ENCODE results near the gene TBL1X.
"Not testable (repeated sequence)": the region's sequence is repeated elsewhere in the genome, so short reads cannot be mapped to it uniquely, and the experiment has no call there.

TBL1X gene

DNA sequence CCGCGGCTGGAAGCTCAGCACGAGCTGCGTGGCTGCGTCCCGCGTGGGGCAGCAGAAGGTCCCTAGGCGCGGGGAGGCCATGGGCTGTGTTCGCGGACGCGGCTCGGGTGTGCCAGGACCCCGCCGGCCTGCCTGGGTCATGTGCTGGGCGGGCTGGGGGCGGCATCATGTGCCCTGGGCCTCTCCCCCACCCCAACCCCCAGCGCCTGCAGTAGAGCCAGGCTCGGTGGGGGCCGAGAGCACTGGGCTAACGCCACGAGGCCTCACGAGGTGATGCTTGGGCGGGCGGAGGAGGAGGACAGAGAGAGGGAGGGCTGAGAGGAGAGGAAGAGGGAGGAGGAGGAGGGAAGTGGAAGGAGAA, 300.9 kb downstream of the TBL1X start, which contains the start of gene GPR143:
Gene GPR143, minus strand, starts transcription at position 111 of the 361 bp plus-strand sequence. Its CDS starts 30 bp downstream, at position 81.
- no peak for DNase-seq (ENCODE audit: low read depth)
- no peak within 1 kb of the TSS for H3K4me3 ChIP-seq (ENCODE audit: low read depth, low read length)
- no peak for TF ChIP-seq MYC (IDR thresholded peaks at IDR 0.05; ENCODE audit: low read depth, low read length)

DNA sequence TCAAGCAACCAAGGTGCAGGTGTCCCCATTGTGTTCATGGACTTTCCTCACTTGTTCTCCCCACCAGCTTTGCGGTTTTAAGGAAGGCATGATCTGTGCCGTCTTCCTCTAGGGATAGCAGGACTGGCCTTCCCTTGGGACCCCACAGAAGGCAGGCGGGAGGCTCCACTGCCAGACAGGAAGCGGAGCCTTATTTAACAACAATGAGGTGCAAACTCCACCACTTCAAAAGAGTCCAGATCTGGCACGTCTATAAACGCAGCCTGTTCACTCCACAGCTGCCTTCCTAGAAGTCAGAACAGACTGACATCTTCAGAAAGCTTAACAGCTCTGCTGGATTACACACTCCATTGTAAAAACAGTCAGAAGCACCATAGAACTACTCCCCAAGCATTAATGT, 302.5 kb downstream of the TBL1X start:
- TF ChIP-seq MYC (IDR thresholded peaks at IDR 0.05; ENCODE audit: low read depth, low read length) (no peak), POLR2A (IDR thresholded peaks at IDR 0.05; ENCODE audit: extremely low read depth, insufficient read length) (no peak)
- TF ChIP-seq, protein P1, sequence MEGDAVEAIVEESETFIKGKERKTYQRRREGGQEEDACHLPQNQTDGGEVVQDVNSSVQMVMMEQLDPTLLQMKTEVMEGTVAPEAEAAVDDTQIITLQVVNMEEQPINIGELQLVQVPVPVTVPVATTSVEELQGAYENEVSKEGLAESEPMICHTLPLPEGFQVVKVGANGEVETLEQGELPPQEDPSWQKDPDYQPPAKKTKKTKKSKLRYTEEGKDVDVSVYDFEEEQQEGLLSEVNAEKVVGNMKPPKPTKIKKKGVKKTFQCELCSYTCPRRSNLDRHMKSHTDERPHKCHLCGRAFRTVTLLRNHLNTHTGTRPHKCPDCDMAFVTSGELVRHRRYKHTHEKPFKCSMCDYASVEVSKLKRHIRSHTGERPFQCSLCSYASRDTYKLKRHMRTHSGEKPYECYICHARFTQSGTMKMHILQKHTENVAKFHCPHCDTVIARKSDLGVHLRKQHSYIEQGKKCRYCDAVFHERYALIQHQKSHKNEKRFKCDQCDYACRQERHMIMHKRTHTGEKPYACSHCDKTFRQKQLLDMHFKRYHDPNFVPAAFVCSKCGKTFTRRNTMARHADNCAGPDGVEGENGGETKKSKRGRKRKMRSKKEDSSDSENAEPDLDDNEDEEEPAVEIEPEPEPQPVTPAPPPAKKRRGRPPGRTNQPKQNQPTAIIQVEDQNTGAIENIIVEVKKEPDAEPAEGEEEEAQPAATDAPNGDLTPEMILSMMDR (IDR thresholded peaks at IDR 0.05; ENCODE audit: low read depth, low read length) = no peak
- TF ChIP-seq, protein P2, sequence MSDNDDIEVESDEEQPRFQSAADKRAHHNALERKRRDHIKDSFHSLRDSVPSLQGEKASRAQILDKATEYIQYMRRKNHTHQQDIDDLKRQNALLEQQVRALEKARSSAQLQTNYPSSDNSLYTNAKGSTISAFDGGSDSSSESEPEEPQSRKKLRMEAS (IDR thresholded peaks at IDR 0.05; ENCODE audit: low read depth, low read length) = no peak
- H3K4me3 ChIP-seq (ENCODE audit: low read depth, low read length) = no peak overlapping the region
- DNase-seq (ENCODE audit: low read depth) = peak; percentile 9

DNA sequence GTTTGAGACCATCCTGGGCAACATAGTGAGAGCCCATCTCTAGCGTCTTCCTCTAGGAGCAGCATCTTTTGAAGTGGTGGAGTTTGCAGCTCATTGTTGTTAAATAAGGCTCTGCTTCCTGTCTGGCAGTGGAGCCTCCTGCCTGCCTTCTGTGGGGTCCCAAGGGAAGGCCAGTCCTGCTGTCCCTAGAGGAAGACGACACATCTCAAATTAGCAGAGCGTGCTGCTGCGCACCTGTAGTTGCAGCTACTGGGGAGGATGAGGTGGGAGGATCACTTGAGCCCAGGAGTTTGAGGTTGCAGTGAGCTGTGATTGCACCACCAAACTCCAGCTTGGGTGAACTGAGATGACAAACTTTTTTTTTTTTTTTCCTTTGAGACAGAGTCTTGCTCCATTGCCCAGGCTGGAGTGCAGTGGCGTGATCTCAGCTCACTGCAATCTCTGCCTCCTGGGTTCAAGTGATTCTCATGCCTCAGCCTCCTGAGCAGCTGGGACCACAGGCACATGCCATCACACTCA, 303.5 kb downstream of the TBL1X start:
- DNase-seq (ENCODE audit: low read depth); H3K4me3 ChIP-seq (ENCODE audit: low read depth, low read length): not testable (repeated sequence)

DNA sequence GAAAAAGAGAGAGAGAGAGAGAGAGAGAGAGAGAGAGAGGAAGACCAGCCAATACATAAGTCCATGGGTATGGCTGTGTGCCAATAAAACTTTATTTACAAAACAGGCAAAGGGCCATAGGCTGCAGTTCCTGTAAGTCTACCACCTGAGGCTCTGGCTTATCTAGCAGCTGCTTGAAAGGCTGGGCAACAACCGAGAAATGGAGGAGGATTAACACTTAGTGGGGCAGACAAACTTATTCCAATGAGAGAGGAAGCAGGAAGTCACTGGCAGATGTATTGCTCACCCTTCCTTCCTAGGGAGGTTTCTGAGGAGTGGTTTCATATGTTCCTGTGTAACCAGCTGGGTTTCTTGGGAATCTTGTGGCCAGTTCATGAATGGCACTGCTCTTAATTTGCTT, 305.5 kb downstream of the TBL1X start:
- no peak overlapping the region for H3K4me3 ChIP-seq (ENCODE audit: low read depth, low read length)
- DNase-seq (ENCODE audit: low read depth) = no peak
- TF ChIP-seq POLR2A (IDR thresholded peaks at IDR 0.05; ENCODE audit: extremely low read depth, insufficient read length) (no peak), MYC (IDR thresholded peaks at IDR 0.05; ENCODE audit: low read depth, low read length) (no peak)
- TF ChIP-seq, protein P2 (IDR thresholded peaks at IDR 0.05; ENCODE audit: low read depth, low read length) = no peak
- TF ChIP-seq, protein P1 (IDR thresholded peaks at IDR 0.05; ENCODE audit: low read depth, low read length) = no peak

DNA sequence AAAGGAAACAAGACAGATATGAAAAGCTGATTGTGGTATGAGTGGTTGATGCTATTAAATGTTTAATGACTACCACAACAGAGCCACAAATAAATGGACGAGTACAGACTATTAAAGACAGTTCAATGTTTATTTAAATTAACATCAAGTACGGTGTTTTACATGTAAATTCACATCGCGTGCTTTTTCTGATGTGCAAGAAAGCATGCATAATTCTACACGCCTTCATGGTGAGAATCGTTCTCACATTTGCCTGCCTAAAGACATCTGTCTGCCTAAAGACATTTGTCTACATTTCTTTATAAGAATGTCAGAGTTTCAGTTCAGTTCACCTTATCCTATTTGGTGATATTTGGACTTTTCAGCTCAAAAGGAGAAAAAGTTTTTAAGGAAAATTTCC, 308.1 kb downstream of the TBL1X start:
- TF ChIP-seq POLR2A (IDR thresholded peaks at IDR 0.05; ENCODE audit: extremely low read depth, insufficient read length) (no peak), MYC (IDR thresholded peaks at IDR 0.05; ENCODE audit: low read depth, low read length) (no peak)
- TF ChIP-seq, protein P1 (IDR thresholded peaks at IDR 0.05; ENCODE audit: low read depth, low read length) = no peak
- TF ChIP-seq, protein P2 (IDR thresholded peaks at IDR 0.05; ENCODE audit: low read depth, low read length) = no peak
- H3K4me3 ChIP-seq (ENCODE audit: low read depth, low read length) = no peak overlapping the region
- no peak for DNase-seq (ENCODE audit: low read depth)

DNA sequence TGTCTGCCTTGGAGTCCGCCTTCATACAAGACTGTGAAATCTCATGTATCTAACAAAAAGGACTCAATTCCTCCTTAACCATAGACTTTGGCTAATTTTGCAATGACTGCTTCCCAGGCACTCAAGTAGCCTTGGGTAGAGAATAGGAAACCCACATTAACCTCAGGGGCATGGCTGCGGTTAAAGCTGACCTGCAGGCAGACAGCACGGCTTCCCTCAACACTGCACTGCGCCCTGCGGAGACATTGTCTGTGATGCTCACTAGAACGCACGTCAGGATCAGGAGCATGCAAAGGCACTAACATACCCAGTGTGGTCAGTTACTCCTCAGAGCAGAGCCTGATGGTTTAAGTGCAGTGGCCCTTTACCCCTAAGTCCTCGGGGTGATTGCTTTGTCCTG, 311.1 kb downstream of the TBL1X start:
- DNase-seq (ENCODE audit: low read depth) = peak; percentile 88
- H3K4me3 ChIP-seq (ENCODE audit: low read depth, low read length) = no peak overlapping the region
- TF ChIP-seq, protein P2 (IDR thresholded peaks at IDR 0.05; ENCODE audit: low read depth, low read length) = no peak
- TF ChIP-seq POLR2A (IDR thresholded peaks at IDR 0.05; ENCODE audit: extremely low read depth, insufficient read length) (no peak), MYC (IDR thresholded peaks at IDR 0.05; ENCODE audit: low read depth, low read length) (no peak)

DNA sequence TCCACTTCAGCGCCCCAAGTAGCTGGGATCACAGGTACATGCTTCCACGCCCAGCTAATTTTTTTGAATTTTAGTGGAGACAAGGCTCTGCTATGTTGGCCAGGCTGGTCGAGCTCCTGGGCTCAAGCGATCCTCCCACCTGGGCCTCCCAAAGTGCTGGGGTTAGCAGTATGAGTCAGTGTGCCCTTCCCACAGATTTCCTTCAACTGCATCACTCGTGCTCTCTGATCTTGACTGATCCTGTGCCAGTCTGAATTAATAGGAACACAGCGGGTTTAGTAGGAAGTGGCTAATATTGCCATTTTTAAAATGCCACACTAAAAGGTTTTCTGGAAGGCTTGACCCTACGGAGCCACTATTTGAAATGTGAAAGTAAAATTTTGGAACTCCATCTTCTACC, 317.1 kb downstream of the TBL1X start:
- DNase-seq (ENCODE audit: low read depth) = no peak
- TF ChIP-seq MYC (IDR thresholded peaks at IDR 0.05; ENCODE audit: low read depth, low read length) (no peak), POLR2A (IDR thresholded peaks at IDR 0.05; ENCODE audit: extremely low read depth, insufficient read length) (no peak)
- TF ChIP-seq, protein P2 (IDR thresholded peaks at IDR 0.05; ENCODE audit: low read depth, low read length) = no peak
- H3K4me3 ChIP-seq (ENCODE audit: low read depth, low read length) = no peak overlapping the region

DNA sequence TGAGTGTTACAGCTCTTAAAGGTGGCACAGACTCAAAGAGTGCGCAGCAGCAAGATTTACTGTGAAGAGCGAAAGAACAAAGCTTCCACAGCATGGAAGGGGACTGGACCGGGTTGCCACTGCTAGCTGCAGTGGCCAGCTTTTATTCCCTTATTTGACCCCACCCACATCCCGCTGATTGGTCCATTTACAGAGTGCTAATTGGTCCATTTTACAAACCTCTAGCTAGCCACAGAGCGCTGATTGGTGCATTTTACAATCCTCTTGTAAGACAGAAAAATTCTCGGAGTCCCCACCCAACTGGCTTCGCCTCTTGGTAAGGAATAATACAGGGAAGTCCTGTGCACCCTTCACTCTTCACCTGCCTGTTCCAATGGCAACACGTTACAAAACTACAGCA, 319.5 kb downstream of the TBL1X start:
- H3K4me3 ChIP-seq (ENCODE audit: low read depth, low read length) = no peak overlapping the region
- TF ChIP-seq, protein P2 (IDR thresholded peaks at IDR 0.05; ENCODE audit: low read depth, low read length) = no peak
- TF ChIP-seq POLR2A (IDR thresholded peaks at IDR 0.05; ENCODE audit: extremely low read depth, insufficient read length) = no peak
- DNase-seq (ENCODE audit: low read depth) = no peak

All from NB4 (cell line).